Endothelial cell of umbilical vein (primary cell): ENCODE data around the gene KLHDC9.

Experiments
- EZH2 ChIP-seq: IDR thresholded peaks from 2 replicates; pipeline ENCODE4 v1.6.1; 2012; ENCODE audit warnings: borderline replicate concordance, low read depth, mild to moderate bottlenecking, moderate library complexity, low read length, inconsistent platforms; ENCODE audit not compliant: severe bottlenecking
- GATA2 ChIP-seq: IDR thresholded peaks from 2 replicates; pipeline ENCODE4 v1.7.0; 2011; ENCODE audit warnings: low read depth, mild to moderate bottlenecking, moderate library complexity, mixed read lengths, low read length; ENCODE audit not compliant: insufficient read length, insufficient read depth
- POLR2A ChIP-seq: IDR thresholded peaks from 2 replicates; pipeline ENCODE4 v1.6.1; 2012; ENCODE audit warnings: low read depth, mild to moderate bottlenecking, control low read depth, low read length
- POLR2AphosphoS5 ChIP-seq: IDR thresholded peaks from 2 replicates; pipeline ENCODE4 v1.6.1; 2012; ENCODE audit warnings: low read depth, mild to moderate bottlenecking, control low read depth, low read length, moderate library complexity; ENCODE audit not compliant: insufficient read depth
- TF ChIP-seq, protein P1 (sequence below), 2 donors: IDR thresholded peaks; 1 replicate in 1 of 2; 2 replicates in 1 of 2; pipeline ENCODE4 v1.5.1; 2011; ENCODE audit warnings: low read length in 2 of 2, mild to moderate bottlenecking in 2 of 2, moderate library complexity in 2 of 2, control low read depth in 1 of 2, inconsistent platforms in 1 of 2, low read depth in 1 of 2; ENCODE audit not compliant: insufficient read depth in 1 of 2; ENCODE audit errors: extremely low read depth in 1 of 2

DNA sequence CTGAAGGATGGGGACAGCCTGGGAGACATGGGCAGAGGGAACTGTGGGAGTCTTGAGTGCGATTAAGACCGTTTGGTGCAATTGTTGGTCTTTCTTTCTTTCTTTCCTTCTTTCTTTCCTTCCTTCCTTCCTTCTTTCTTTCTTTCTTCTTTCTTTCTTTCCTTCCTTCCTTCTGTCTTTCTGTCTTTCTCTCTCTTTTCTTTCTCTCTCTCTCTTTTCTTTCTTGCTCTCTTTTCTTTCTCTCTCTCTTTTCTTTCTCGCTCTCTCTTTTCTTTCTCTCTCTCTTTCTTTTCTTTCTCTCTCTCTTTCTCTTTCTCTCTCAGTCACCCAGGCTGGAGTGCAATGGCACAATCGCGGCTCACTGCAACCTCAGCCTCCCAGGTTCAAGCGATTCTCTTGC lies 2.9 kb upstream of the KLHDC9 start:
- TF ChIP-seq, protein P1, sequence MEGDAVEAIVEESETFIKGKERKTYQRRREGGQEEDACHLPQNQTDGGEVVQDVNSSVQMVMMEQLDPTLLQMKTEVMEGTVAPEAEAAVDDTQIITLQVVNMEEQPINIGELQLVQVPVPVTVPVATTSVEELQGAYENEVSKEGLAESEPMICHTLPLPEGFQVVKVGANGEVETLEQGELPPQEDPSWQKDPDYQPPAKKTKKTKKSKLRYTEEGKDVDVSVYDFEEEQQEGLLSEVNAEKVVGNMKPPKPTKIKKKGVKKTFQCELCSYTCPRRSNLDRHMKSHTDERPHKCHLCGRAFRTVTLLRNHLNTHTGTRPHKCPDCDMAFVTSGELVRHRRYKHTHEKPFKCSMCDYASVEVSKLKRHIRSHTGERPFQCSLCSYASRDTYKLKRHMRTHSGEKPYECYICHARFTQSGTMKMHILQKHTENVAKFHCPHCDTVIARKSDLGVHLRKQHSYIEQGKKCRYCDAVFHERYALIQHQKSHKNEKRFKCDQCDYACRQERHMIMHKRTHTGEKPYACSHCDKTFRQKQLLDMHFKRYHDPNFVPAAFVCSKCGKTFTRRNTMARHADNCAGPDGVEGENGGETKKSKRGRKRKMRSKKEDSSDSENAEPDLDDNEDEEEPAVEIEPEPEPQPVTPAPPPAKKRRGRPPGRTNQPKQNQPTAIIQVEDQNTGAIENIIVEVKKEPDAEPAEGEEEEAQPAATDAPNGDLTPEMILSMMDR (IDR thresholded peaks at IDR 0.05; ENCODE audit: extremely low read depth in 1 of 2, insufficient read depth in 1 of 2, low read depth in 1 of 2, low read length in 2 of 2): no peak
- TF ChIP-seq POLR2A: no peak
- TF ChIP-seq POLR2AphosphoS5: no peak
- no peak for TF ChIP-seq EZH2
- TF ChIP-seq GATA2: no peak
